Vagina (tissue), 2 donors: Measurements from ENCODE around the gene APLP2. TPM values are rescaled to one million over a fixed set of nuclear protein-coding genes. Genes with fewer than 3 reads are reported as not detected.

Source experiments
- DNase-seq, 2 donors: peaks; one replicate each; pipeline ENCODE4 v3.0.0-alpha.2; 2017; ENCODE audit errors: extremely low spot score in 2 of 2
- H3K27ac ChIP-seq: fragments of 200-600 bp; sonication (generic); one replicate; pipeline ENCODE4 v1.5.1; 2019
- H3K27me3 ChIP-seq: fragments of 200-600 bp; sonication (generic); one replicate; pipeline ENCODE4 v1.5.1; 2019
- H3K36me3 ChIP-seq, 2 donors: fragments of 200-600 bp; sonication (generic); one replicate each; pipeline ENCODE4 v1.5.1; 2017 to 2019
- H3K4me1 ChIP-seq: fragments of 200-600 bp; sonication (generic); one replicate; pipeline ENCODE4 v1.5.1; 2019
- H3K4me3 ChIP-seq, 2 donors: fragments of 200-600 bp; sonication (generic); 1 replicate in 1 of 2; 2 replicates in 1 of 2; pipeline ENCODE4 v1.5.1; 2016 to 2019
- H3K9me3 ChIP-seq: fragments of 200-600 bp; sonication (generic); one replicate; pipeline ENCODE4 v1.5.1; 2019
- CTCF ChIP-seq, 3 experiments: fragments of 450-650 bp in 2 of 3; fragments of 200-600 bp in 1 of 3; sonication (generic) in 1 of 3; IDR thresholded peaks; one replicate each; pipeline ENCODE4 v1.5.1; 2017 to 2019; ENCODE audit warnings: antibody characterized with exemption in 3 of 3, mild to moderate bottlenecking in 2 of 3, moderate library complexity in 2 of 3
- POLR2A ChIP-seq, 2 donors: fragments of 450-650 bp; IDR thresholded peaks; one replicate each; pipeline ENCODE4 v1.6.1; 2017; ENCODE audit warnings: antibody characterized with exemption in 2 of 2, mild to moderate bottlenecking in 2 of 2, moderate library complexity in 2 of 2
- POLR2AphosphoS5 ChIP-seq, 2 donors: sonication (generic); formaldehyde crosslinking; IDR thresholded peaks; one replicate each; pipeline ENCODE4 v1.9.0; 2017; ENCODE audit warnings: antibody characterized with exemption in 2 of 2, mild to moderate bottlenecking in 2 of 2, low read depth in 1 of 2; ENCODE audit not compliant: insufficient read depth in 1 of 2
- intact Hi-C: fragments of 100-400 bp; cut with DNase I; formaldehyde crosslinking; loops from one replicate; pipeline ENCODE4 v1.15.1; 2023
- total RNA-seq: library from RNA; depleted of rRNA; stranded (reverse); fragments of >200 nt; gene quantifications from one replicate; pipeline ENCODE4 v1.2.3, GENCODE V29; 2016

APLP2 gene
- total RNA-seq, 1 donor from 2014 or later = 234 TPM

- DNase-seq = no peak
- no peaks in the 10 kb centered on the region for H3K9me3 ChIP-seq
- TF ChIP-seq POLR2AphosphoS5 (IDR thresholded peaks at IDR 0.05; ENCODE audit: insufficient read depth in 1 of 2, low read depth in 1 of 2) = no peak
- TF ChIP-seq POLR2A (IDR thresholded peaks at IDR 0.05) = no peak
- TF ChIP-seq CTCF (IDR thresholded peaks at IDR 0.05) = no peak
- peak overlapping the region; percentile 22 for H3K27ac ChIP-seq
- peaks cover 0 to 32% of the 10 kb centered on the region in 2 donors for H3K36me3 ChIP-seq
- peaks cover 19% of the 10 kb centered on the region for H3K4me1 ChIP-seq
- no peaks in the 10 kb centered on the region for H3K27me3 ChIP-seq
- intact Hi-C loops = loop anchor here (5.0 kb wide), 1 partner anchor 51 kb away; no protein-coding TSS in a partner anchor
- H3K4me3 ChIP-seq = no peak overlapping the region
Measured at GRCh38 chr11:130123414-130124040, 53.8 kb downstream of the APLP2 start.

DNA sequence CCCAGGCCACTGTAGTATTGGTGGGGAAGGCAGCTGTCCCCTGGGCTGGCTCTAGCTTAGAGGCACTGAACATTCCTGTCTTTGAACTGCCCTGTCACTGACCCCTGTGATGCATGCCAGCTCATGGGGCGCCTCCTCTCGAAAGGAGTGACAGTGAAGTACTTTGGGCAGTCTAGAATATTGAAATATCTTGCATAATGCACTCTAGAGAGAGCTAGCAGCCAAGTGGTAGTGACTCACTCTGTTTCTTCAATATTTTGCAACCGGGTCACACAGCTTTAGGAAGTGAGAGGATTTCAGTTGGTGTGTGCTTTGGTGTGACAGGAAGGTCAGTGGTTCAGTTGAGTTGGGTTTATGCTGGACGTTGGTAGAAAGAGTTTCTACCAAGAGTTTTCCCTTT, 54.4 kb downstream of the APLP2 start:
- intact Hi-C loops = loop anchor here (5.0 kb wide), 1 partner anchor 52 kb away; no protein-coding TSS in a partner anchor
- no peak for TF ChIP-seq POLR2A (IDR thresholded peaks at IDR 0.05)
- peak; percentile 12 to 93 for TF ChIP-seq POLR2AphosphoS5 (IDR thresholded peaks at IDR 0.05; ENCODE audit: insufficient read depth in 1 of 2, low read depth in 1 of 2)
- H3K4me1 ChIP-seq = peaks cover 19% of the 10 kb centered on the region
- no peak for DNase-seq
- H3K27me3 ChIP-seq = no peaks in the 10 kb centered on the region
- peaks cover 0 to 38% of the 10 kb centered on the region in 2 donors for H3K36me3 ChIP-seq
- no peak overlapping the region for H3K4me3 ChIP-seq
- H3K27ac ChIP-seq = peak overlapping the region; percentile 22
- H3K9me3 ChIP-seq = no peaks in the 10 kb centered on the region

- Histone ChIP-seq H3K27me3 (no peaks in the 10 kb centered on the region), H3K36me3 (peaks cover 0 to 49% of the 10 kb centered on the region in 2 donors), H3K4me1 (peaks cover 19% of the 10 kb centered on the region), H3K9me3 (no peaks in the 10 kb centered on the region), H3K4me3 (no peak overlapping the region), H3K27ac (no peak overlapping the region)
- no peak for TF ChIP-seq POLR2AphosphoS5 (IDR thresholded peaks at IDR 0.05; ENCODE audit: insufficient read depth in 1 of 2, low read depth in 1 of 2)
- TF ChIP-seq POLR2A (IDR thresholded peaks at IDR 0.05) = no peak
- TF ChIP-seq CTCF (IDR thresholded peaks at IDR 0.05) = no peak
- intact Hi-C loops = no loop called here
- DNase-seq = no peak
Measured at GRCh38 chr11:130125638-130126037, 55.9 kb downstream of the APLP2 start.

DNA sequence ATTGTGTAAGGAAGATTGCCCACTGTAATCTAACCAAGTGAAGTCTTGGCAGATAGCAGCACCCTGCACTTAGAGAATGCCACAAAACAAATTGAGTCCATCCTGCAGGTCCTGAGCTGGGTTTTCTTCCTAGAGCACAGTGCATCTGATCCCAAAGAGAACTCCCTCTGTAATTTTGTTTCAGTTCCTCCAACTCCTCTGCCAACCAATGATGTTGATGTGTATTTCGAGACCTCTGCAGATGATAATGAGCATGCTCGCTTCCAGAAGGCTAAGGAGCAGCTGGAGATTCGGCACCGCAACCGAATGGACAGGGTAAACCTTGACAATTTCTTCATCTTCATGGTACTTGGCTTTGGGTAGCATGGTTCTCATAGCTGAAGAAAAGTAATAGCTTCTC, 56.8 kb downstream of the APLP2 start:
- TF ChIP-seq POLR2A (IDR thresholded peaks at IDR 0.05) (no peak), POLR2AphosphoS5 (IDR thresholded peaks at IDR 0.05; ENCODE audit: insufficient read depth in 1 of 2, low read depth in 1 of 2) (no peak), CTCF (IDR thresholded peaks at IDR 0.05) (no peak)
- H3K36me3 ChIP-seq = peaks cover 0 to 53% of the 10 kb centered on the region in 2 donors

DNA sequence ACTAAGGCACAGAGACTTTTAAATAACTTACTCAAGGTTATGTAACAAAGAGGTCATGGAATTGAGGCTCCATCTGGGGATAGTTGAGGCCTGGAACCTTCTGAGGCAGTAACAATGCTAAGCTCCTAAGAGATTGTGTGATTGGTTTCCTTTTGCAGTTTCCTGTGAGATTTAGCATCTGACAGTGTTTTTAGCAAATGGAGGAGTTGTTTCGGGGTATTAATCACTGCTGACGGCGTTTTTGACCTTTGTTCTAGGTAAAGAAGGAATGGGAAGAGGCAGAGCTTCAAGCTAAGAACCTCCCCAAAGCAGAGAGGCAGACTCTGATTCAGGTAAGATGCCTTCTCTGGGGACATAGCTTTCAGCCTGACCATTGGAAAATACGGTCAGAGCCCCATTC, 57.8 kb downstream of the APLP2 start:
- no peak overlapping the region for H3K27ac ChIP-seq
- peaks cover 0 to 47% of the 10 kb centered on the region in 2 donors for H3K36me3 ChIP-seq
- intact Hi-C loops = no loop called here
- H3K4me1 ChIP-seq = peaks cover 19% of the 10 kb centered on the region
- no peak overlapping the region for H3K4me3 ChIP-seq
- DNase-seq = no peak
- TF ChIP-seq POLR2A (IDR thresholded peaks at IDR 0.05) (no peak), CTCF (IDR thresholded peaks at IDR 0.05) (no peak), POLR2AphosphoS5 (IDR thresholded peaks at IDR 0.05; ENCODE audit: insufficient read depth in 1 of 2, low read depth in 1 of 2) (no peak)
- no peaks in the 10 kb centered on the region for H3K27me3 ChIP-seq
- no peaks in the 10 kb centered on the region for H3K9me3 ChIP-seq

More for the DNA sequence above, 56.8 kb downstream of the APLP2 start:
- Histone ChIP-seq H3K9me3 (no peaks in the 10 kb centered on the region), H3K27ac (no peak overlapping the region), H3K27me3 (no peaks in the 10 kb centered on the region), H3K4me1 (peaks cover 19% of the 10 kb centered on the region), H3K4me3 (no peak overlapping the region)
- intact Hi-C loops = no loop called here
- DNase-seq = no peak
